GM23338 (cell line): ENCODE results near the gene TGFBR1. TPM values are rescaled to one million over a fixed set of nuclear protein-coding genes. Genes with fewer than 3 reads are reported as not detected.

Source experiments
- ATAC-seq: fragments of 200-7000 bp; cut with Tn5 transposase; 3 replicates; pipeline ENCODE4 v1.9.1; 2020
- DNase-seq: peaks from one replicate; pipeline ENCODE4 v3.0.0-alpha.2; 2015; ENCODE audit warnings: low spot score
- H2AFZ ChIP-seq: fragments of 200-600 bp; sonication (generic); 2 replicates; pipeline ENCODE4 v1.8.0; 2016; ENCODE audit warnings: antibody characterized with exemption, mild to moderate bottlenecking, moderate library complexity
- H3F3A ChIP-seq: fragments of 200-600 bp; sonication (generic); replicated peaks from 2 replicates; pipeline ENCODE4 v1.8.0; 2017; ENCODE audit warnings: antibody characterized with exemption, mixed run types, low read depth
- H3K27ac ChIP-seq: fragments of 200-600 bp; sonication (generic); 2 replicates; pipeline ENCODE4 v1.6.1; 2016; ENCODE audit warnings: low read depth
- H3K27me3 ChIP-seq: fragments of 200-600 bp; sonication (generic); 2 replicates; pipeline ENCODE4 v1.8.0; 2016; ENCODE audit warnings: mild to moderate bottlenecking, mixed run types, moderate library complexity; ENCODE audit not compliant: insufficient read depth
- H3K36me3 ChIP-seq: fragments of 200-600 bp; sonication (generic); 2 replicates; pipeline ENCODE4 v1.8.0; 2016; ENCODE audit warnings: mild to moderate bottlenecking; ENCODE audit not compliant: insufficient read depth
- H3K4me1 ChIP-seq: fragments of 200-600 bp; sonication (generic); 2 replicates; pipeline ENCODE4 v1.8.0; 2016; ENCODE audit warnings: mild to moderate bottlenecking, moderate library complexity; ENCODE audit not compliant: insufficient read depth
- H3K4me2 ChIP-seq: fragments of 200-600 bp; sonication (generic); 2 replicates; pipeline ENCODE4 v1.7.1; 2017; ENCODE audit warnings: mixed run types
- H3K4me3 ChIP-seq: fragments of 200-600 bp; sonication (generic); 2 replicates; pipeline ENCODE4 v1.6.1; 2016; ENCODE audit warnings: mixed run types
- H3K79me2 ChIP-seq: fragments of 200-600 bp; sonication (generic); replicated peaks from 2 replicates; pipeline ENCODE4 v1.8.0; 2017; ENCODE audit warnings: mild to moderate bottlenecking; ENCODE audit not compliant: insufficient read depth
- H3K9me2 ChIP-seq: fragments of 200-600 bp; sonication (generic); 2 replicates; pipeline ENCODE4 v1.8.0; 2017; ENCODE audit not compliant: insufficient read depth
- H4K20me1 ChIP-seq: fragments of 200-600 bp; sonication (generic); replicated peaks from 2 replicates; pipeline ENCODE4 v1.8.0; 2017; ENCODE audit warnings: mild to moderate bottlenecking; ENCODE audit not compliant: insufficient read depth
- H3K27ac Mint-ChIP-seq: 2 replicates; pipeline ENCODE4 v1.8.0; 2020; ENCODE audit warnings: inconsistent platforms, mild to moderate bottlenecking, moderate library complexity, mixed read lengths
- H3K27me3 Mint-ChIP-seq: 3 replicates; pipeline ENCODE4 v1.8.0; 2022; ENCODE audit warnings: low read depth, mild to moderate bottlenecking, moderate library complexity, mixed read lengths, inconsistent platforms; ENCODE audit not compliant: insufficient read depth, poor library complexity
- H3K36me3 Mint-ChIP-seq: 3 replicates; pipeline ENCODE4 v1.8.0; 2021; ENCODE audit warnings: low read depth, mild to moderate bottlenecking, inconsistent platforms, moderate library complexity, mixed read lengths
- H3K4me1 Mint-ChIP-seq: 3 replicates; pipeline ENCODE4 v1.8.0; 2020; ENCODE audit warnings: mild to moderate bottlenecking, inconsistent platforms, mixed read lengths
- H3K4me3 Mint-ChIP-seq: 3 replicates; pipeline ENCODE4 v1.8.0; 2021; ENCODE audit warnings: moderate library complexity, mild to moderate bottlenecking, inconsistent platforms, mixed read lengths
- H3K9me3 Mint-ChIP-seq: 3 replicates; pipeline ENCODE4 v1.8.0; 2020; ENCODE audit warnings: moderate library complexity, mild to moderate bottlenecking, inconsistent platforms, mixed read lengths
- CREB1 ChIP-seq: fragments of 250-450 bp; sonication (Bioruptor Pico); IDR thresholded peaks from 2 replicates; pipeline ENCODE4 v1.5.0; 2020; ENCODE audit warnings: low read depth, mild to moderate bottlenecking, moderate library complexity
- EZH2 ChIP-seq: fragments of 200-600 bp; sonication (generic); IDR thresholded peaks from one replicate; pipeline ENCODE4 v1.8.0; 2017; ENCODE audit warnings: antibody characterized with exemption, mild to moderate bottlenecking, low read depth; ENCODE audit not compliant: unreplicated experiment
- EZH2phosphoT487 ChIP-seq: fragments of 200-600 bp; sonication (generic); IDR thresholded peaks from one replicate; pipeline ENCODE4 v1.8.1; 2018; ENCODE audit warnings: antibody characterized with exemption; ENCODE audit not compliant: unreplicated experiment
- JUNB ChIP-seq: IDR thresholded peaks from one replicate; pipeline ENCODE4 v1.6.1; 2016; ENCODE audit warnings: antibody characterized with exemption; ENCODE audit not compliant: unreplicated experiment
- NANOG ChIP-seq: IDR thresholded peaks from 2 replicates; pipeline ENCODE4 v1.6.1; 2016; ENCODE audit warnings: antibody characterized with exemption, borderline replicate concordance
- POLR2AphosphoS5 ChIP-seq: IDR thresholded peaks from 2 replicates; pipeline ENCODE4 v1.6.1; 2016; ENCODE audit warnings: antibody characterized with exemption, low read depth
- STAT1 ChIP-seq: IDR thresholded peaks from one replicate; pipeline ENCODE4 v1.6.1; 2016; ENCODE audit warnings: antibody characterized with exemption; ENCODE audit not compliant: unreplicated experiment
- ZNF114 ChIP-seq: fragments of 250-450 bp; sonication (Bioruptor Pico); IDR thresholded peaks from 2 replicates; pipeline ENCODE4 v1.5.0; 2020; ENCODE audit warnings: mild to moderate bottlenecking, moderate library complexity
- ZNF331 ChIP-seq: fragments of 250-450 bp; sonication (Bioruptor Pico); IDR thresholded peaks from 2 replicates; pipeline ENCODE4 v1.5.0; 2020; ENCODE audit warnings: low read depth, mild to moderate bottlenecking, moderate library complexity
- polyA plus RNA-seq: library from polyadenylated mRNA; unstranded; fragments of >200 nt; fragmentation: Nextera tagmentation; extraction: Ambion mirVana; gene quantifications from 2 replicates; pipeline ENCODE4 v1.2.1, GENCODE V29; 2016
- total RNA-seq: library from RNA; depleted of rRNA; stranded (reverse); fragments of >200 nt; shearing (Covaris generic); gene quantifications from 2 replicates; pipeline ENCODE4 v1.2.3, GENCODE V29; 2014
- TF ChIP-seq, protein P1 (sequence below): IDR thresholded peaks from 2 replicates; pipeline ENCODE4 v1.6.1; 2016; ENCODE audit warnings: antibody characterized with exemption
- TF ChIP-seq, protein P2 (sequence below): fragments of 250-450 bp; sonication (Bioruptor Pico); IDR thresholded peaks from 2 replicates; pipeline ENCODE4 v1.5.0; 2020; ENCODE audit warnings: mild to moderate bottlenecking, moderate library complexity
- TF ChIP-seq, protein P3 (sequence below), 2 experiments: fragments of 200-600 bp in 1 of 2; sonication (generic) in 1 of 2; conservative IDR thresholded peaks; 2 replicates each; pipeline versions ENCODE4 v1.5.1 to v1.6.1; 2016 to 2017; ENCODE audit warnings: antibody characterized with exemption in 2 of 2, low read depth in 2 of 2, mild to moderate bottlenecking in 2 of 2, moderate library complexity in 1 of 2

Gene TGFBR1
- total and polyA plus RNA-seq, 2 experiments from 2014 or later, result 9.3 to 40.2 TPM

DNA sequence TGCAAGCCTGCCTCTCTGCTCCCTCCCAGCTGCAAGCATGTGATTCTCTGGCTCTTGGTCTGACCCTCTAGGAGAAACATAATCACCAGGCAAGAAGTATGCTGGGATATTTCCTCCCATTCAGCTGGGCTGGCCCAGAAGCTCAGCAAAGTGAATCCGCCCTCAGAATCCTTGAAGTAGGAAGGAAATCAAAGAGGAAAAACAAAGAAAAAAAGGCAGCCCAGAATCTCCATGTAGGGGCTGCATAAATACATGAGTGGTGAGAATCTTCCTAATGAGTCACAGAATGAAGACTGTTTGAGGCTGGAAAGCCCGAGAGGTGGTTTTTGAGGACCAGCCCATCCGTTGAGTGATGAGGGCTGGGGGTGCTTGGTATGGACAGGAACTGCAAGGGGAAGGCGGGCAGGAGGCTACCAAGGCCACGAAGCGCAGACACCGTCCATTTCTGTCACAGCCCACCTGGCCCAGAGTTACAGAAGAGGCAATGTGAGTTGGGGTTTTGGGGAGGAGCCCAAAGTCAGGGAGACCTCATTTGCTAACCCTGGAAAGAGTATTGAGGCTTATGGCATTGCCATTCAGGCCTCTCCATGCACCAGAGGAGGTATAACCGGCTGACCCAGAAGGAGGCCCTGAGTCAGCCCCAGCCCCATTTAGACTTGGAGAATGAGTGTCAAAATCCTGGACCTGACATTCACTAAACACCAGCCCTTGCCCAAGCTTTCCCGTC is 33.4 kb upstream of the TGFBR1 start:
- Mint-ChIP-seq H3K4me1 (no peaks in the 10 kb centered on the region), H3K9me3 (no peaks in the 10 kb centered on the region), H3K4me3 (no peak overlapping the region), H3K27me3 (peaks cover 6% of the 10 kb centered on the region), H3K27ac (no peak overlapping the region; the same call in 1 of the 2 replicates), H3K36me3 (no peaks in the 10 kb centered on the region)
- H3F3A ChIP-seq, result no peaks in the 10 kb centered on the region
- H3K36me3 ChIP-seq, result no peaks in the 10 kb centered on the region
- no peaks in the 10 kb centered on the region for H3K4me1 ChIP-seq
- no peaks in the 10 kb centered on the region for H4K20me1 ChIP-seq
- H3K79me2 ChIP-seq, result no peaks in the 10 kb centered on the region
- H2AFZ ChIP-seq, result no peak overlapping the region
- no peak for TF ChIP-seq POLR2AphosphoS5
- no peak for TF ChIP-seq NANOG
- TF ChIP-seq, protein P1, sequence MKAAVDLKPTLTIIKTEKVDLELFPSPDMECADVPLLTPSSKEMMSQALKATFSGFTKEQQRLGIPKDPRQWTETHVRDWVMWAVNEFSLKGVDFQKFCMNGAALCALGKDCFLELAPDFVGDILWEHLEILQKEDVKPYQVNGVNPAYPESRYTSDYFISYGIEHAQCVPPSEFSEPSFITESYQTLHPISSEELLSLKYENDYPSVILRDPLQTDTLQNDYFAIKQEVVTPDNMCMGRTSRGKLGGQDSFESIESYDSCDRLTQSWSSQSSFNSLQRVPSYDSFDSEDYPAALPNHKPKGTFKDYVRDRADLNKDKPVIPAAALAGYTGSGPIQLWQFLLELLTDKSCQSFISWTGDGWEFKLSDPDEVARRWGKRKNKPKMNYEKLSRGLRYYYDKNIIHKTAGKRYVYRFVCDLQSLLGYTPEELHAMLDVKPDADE, result no peak
- TF ChIP-seq EZH2, result no peak
- TF ChIP-seq ZNF331 (CRISPR knock-in tag), result no peak
- TF ChIP-seq JUNB, result no peak
- TF ChIP-seq CREB1 (CRISPR knock-in tag), result no peak
- DNase-seq (no peak), ATAC-seq (no peak)
- H3K9me2 ChIP-seq, result peaks cover 4% of the 10 kb centered on the region; the same call in 1 of the 2 replicates
- H3K4me3 ChIP-seq, result no peak overlapping the region
- H3K4me2 ChIP-seq, result no peak overlapping the region
- H3K27me3 ChIP-seq, result no peaks in the 10 kb centered on the region
- no peak overlapping the region for H3K27ac ChIP-seq

DNA sequence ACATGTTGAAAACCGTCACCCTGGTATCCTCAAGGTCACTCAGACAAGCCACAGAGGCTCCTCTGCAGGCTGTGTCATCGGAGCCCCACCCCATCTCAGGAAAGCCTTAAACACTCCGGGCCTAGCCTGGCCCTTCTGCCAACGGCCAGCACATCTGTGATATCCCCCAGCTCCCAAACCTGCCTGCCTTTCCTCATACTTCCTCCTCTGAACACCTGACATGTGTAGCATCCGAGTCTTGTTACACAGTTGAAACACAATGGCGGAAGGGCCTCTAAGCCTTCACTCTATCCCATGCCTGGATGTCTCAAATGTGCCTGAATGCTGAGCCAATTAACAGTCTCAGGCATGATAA is 32.9 kb upstream of the TGFBR1 start:
- H3K4me1 Mint-ChIP-seq, result no peaks in the 10 kb centered on the region
- peaks cover 7% of the 10 kb centered on the region for H3K27me3 Mint-ChIP-seq
- Histone ChIP-seq H3K4me1 (no peaks in the 10 kb centered on the region), H3K36me3 (no peaks in the 10 kb centered on the region), H3K27ac (no peak overlapping the region), H3F3A (no peaks in the 10 kb centered on the region), H2AFZ (no peak overlapping the region), H3K4me3 (no peak overlapping the region), H4K20me1 (no peaks in the 10 kb centered on the region), H3K9me2 (peaks cover 4% of the 10 kb centered on the region; the same call in 1 of the 2 replicates), H3K4me2 (no peak overlapping the region), H3K79me2 (no peaks in the 10 kb centered on the region), H3K27me3 (no peaks in the 10 kb centered on the region)
- DNase-seq, result no peak
- no peak overlapping the region for H3K4me3 Mint-ChIP-seq
- H3K27ac Mint-ChIP-seq, result no peak overlapping the region
- ATAC-seq, result no peak
- H3K9me3 Mint-ChIP-seq, result no peaks in the 10 kb centered on the region
- TF ChIP-seq NANOG, result no peak
- TF ChIP-seq CREB1 (CRISPR knock-in tag), result no peak
- TF ChIP-seq POLR2AphosphoS5, result no peak
- TF ChIP-seq, protein P2, sequence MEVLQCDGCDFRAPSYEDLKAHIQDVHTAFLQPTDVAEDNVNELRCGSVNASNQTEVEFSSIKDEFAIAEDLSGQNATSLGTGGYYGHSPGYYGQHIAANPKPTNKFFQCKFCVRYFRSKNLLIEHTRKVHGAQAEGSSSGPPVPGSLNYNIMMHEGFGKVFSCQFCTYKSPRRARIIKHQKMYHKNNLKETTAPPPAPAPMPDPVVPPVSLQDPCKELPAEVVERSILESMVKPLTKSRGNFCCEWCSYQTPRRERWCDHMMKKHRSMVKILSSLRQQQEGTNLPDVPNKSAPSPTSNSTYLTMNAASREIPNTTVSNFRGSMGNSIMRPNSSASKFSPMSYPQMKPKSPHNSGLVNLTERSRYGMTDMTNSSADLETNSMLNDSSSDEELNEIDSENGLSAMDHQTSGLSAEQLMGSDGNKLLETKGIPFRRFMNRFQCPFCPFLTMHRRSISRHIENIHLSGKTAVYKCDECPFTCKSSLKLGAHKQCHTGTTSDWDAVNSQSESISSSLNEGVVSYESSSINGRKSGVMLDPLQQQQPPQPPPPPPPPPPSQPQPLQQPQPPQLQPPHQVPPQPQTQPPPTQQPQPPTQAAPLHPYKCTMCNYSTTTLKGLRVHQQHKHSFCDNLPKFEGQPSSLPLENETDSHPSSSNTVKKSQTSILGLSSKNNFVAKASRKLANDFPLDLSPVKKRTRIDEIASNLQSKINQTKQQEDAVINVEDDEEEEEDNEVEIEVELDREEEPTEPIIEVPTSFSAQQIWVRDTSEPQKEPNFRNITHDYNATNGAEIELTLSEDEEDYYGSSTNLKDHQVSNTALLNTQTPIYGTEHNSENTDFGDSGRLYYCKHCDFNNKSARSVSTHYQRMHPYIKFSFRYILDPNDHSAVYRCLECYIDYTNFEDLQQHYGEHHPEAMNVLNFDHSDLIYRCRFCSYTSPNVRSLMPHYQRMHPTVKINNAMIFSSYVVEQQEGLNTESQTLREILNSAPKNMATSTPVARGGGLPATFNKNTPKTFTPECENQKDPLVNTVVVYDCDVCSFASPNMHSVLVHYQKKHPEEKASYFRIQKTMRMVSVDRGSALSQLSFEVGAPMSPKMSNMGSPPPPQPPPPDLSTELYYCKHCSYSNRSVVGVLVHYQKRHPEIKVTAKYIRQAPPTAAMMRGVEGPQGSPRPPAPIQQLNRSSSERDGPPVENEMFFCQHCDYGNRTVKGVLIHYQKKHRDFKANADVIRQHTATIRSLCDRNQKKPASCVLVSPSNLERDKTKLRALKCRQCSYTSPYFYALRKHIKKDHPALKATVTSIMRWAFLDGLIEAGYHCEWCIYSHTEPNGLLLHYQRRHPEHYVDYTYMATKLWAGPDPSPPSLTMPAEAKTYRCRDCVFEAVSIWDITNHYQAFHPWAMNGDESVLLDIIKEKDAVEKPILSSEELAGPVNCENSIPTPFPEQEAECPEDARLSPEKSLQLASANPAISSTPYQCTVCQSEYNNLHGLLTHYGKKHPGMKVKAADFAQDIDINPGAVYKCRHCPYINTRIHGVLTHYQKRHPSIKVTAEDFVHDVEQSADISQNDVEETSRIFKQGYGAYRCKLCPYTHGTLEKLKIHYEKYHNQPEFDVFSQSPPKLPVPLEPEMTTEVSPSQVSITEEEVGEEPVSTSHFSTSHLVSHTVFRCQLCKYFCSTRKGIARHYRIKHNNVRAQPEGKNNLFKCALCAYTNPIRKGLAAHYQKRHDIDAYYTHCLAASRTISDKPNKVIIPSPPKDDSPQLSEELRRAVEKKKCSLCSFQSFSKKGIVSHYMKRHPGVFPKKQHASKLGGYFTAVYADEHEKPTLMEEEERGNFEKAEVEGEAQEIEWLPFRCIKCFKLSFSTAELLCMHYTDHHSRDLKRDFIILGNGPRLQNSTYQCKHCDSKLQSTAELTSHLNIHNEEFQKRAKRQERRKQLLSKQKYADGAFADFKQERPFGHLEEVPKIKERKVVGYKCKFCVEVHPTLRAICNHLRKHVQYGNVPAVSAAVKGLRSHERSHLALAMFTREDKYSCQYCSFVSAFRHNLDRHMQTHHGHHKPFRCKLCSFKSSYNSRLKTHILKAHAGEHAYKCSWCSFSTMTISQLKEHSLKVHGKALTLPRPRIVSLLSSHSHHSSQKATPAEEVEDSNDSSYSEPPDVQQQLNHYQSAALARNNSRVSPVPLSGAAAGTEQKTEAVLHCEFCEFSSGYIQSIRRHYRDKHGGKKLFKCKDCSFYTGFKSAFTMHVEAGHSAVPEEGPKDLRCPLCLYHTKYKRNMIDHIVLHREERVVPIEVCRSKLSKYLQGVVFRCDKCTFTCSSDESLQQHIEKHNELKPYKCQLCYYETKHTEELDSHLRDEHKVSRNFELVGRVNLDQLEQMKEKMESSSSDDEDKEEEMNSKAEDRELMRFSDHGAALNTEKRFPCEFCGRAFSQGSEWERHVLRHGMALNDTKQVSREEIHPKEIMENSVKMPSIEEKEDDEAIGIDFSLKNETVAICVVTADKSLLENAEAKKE (CRISPR knock-in tag), result no peak
- TF ChIP-seq, protein P3, sequence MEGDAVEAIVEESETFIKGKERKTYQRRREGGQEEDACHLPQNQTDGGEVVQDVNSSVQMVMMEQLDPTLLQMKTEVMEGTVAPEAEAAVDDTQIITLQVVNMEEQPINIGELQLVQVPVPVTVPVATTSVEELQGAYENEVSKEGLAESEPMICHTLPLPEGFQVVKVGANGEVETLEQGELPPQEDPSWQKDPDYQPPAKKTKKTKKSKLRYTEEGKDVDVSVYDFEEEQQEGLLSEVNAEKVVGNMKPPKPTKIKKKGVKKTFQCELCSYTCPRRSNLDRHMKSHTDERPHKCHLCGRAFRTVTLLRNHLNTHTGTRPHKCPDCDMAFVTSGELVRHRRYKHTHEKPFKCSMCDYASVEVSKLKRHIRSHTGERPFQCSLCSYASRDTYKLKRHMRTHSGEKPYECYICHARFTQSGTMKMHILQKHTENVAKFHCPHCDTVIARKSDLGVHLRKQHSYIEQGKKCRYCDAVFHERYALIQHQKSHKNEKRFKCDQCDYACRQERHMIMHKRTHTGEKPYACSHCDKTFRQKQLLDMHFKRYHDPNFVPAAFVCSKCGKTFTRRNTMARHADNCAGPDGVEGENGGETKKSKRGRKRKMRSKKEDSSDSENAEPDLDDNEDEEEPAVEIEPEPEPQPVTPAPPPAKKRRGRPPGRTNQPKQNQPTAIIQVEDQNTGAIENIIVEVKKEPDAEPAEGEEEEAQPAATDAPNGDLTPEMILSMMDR (conservative IDR thresholded peaks at IDR 0.05; ENCODE audit: low read depth in 2 of 2), result no peak
- no peak for TF ChIP-seq ZNF331 (CRISPR knock-in tag)
- TF ChIP-seq EZH2phosphoT487, result no peak
- no peak for TF ChIP-seq ZNF114 (CRISPR knock-in tag)
- TF ChIP-seq STAT1, result no peak
- H3K36me3 Mint-ChIP-seq, result no peaks in the 10 kb centered on the region
